Measurements from ENCODE around the gene TSLP. TPM values are rescaled to one million over a fixed set of nuclear protein-coding genes. Genes with fewer than 3 reads are reported as not detected.

TSLP gene
- total RNA-seq, 1 experiment from 2014 or later: 1.3 TPM

DNA sequence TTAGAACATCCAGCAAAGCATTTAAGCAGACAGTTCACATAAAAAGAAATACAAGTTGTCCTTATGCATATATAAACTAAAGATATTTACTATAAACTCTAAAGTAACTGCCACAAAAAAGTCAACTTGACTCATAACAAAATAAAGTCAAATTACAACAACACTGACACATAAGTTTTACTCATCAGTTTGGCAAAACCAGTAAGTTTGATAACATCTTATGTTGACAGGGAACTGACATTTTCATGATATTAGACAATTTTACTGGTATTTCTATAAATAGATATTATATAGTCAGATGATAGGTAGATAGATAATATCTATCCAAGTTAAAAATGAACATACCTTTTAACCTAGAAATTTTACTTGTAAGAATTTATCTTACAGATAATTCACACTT, 9.9 kb upstream of the TSLP start:
- Histone ChIP-seq H3K4me3 (ENCODE audit: low read depth, low read length, poor library complexity, severe bottlenecking) (no peak overlapping the region), H3K36me3 (ENCODE audit: insufficient read depth, low read length, poor library complexity, severe bottlenecking) (no peaks in the 10 kb centered on the region), H3K4me1 (ENCODE audit: insufficient read depth, low read length, poor library complexity, severe bottlenecking) (no peaks in the 10 kb centered on the region), H3K9me3 (ENCODE audit: low read depth, low read length, poor library complexity, severe bottlenecking) (no peaks in the 10 kb centered on the region), H3K27me3 (replicated peaks; ENCODE audit: insufficient read depth, low read depth, low read length, poor library complexity) (peaks cover 36% of the 10 kb centered on the region), H3K27ac (ENCODE audit: low read depth, low read length, poor library complexity, severe bottlenecking) (no peak overlapping the region)
- no peak for DNase-seq (ENCODE audit: low spot score)
- ChIA-PET POLR2A (ENCODE audit: low non-redundant PET) (no interaction called here), CTCF (no interaction called here)
- TF ChIP-seq, protein P1, sequence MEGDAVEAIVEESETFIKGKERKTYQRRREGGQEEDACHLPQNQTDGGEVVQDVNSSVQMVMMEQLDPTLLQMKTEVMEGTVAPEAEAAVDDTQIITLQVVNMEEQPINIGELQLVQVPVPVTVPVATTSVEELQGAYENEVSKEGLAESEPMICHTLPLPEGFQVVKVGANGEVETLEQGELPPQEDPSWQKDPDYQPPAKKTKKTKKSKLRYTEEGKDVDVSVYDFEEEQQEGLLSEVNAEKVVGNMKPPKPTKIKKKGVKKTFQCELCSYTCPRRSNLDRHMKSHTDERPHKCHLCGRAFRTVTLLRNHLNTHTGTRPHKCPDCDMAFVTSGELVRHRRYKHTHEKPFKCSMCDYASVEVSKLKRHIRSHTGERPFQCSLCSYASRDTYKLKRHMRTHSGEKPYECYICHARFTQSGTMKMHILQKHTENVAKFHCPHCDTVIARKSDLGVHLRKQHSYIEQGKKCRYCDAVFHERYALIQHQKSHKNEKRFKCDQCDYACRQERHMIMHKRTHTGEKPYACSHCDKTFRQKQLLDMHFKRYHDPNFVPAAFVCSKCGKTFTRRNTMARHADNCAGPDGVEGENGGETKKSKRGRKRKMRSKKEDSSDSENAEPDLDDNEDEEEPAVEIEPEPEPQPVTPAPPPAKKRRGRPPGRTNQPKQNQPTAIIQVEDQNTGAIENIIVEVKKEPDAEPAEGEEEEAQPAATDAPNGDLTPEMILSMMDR (conservative IDR thresholded peaks at IDR 0.05; ENCODE audit: low read depth, low read length): no peak
- no peak for TF ChIP-seq EZH2 (IDR thresholded peaks at IDR 0.05; ENCODE audit: borderline replicate concordance, low read depth, low read length, poor library complexity, severe bottlenecking)
- intact Hi-C loops (cut with micrococcal nuclease; ENCODE audit: unreplicated experiment): no loop called here
- no TSS peak for BruUV-seq (replicated peaks)

DNA sequence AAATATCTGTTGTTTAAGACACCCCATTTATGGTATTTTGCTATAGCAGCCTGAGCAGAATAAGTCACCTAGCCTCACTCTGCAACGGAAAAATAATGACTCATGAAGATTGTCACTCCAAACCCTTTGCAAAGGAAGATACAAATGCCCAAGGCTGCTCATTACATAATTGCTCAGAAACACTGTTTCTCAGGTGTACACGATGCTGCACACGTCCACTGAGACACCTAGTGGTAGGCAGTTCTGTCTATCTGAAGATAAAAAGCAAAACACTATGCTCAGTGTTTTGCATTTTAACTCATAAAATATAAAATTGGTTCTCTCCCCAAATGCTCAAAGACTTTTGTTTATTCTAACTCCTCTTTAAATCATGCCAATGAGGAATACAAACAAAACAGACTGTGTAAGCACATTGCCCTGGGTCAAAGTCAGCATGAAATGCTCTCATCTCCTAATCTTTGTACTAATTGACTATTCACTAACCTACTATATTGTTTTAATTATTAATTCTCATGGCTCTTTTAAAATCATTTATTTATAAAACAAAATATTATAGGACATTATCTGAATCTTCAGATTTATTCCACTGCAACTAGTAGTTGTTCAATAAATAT, 7.7 kb upstream of the TSLP start:
- BruUV-seq (replicated peaks): no TSS peak
- no peak for TF ChIP-seq EZH2 (IDR thresholded peaks at IDR 0.05; ENCODE audit: borderline replicate concordance, low read depth, low read length, poor library complexity, severe bottlenecking)
- TF ChIP-seq, protein P1 (conservative IDR thresholded peaks at IDR 0.05; ENCODE audit: low read depth, low read length): peak; percentile 44
- POLR2A ChIA-PET (ENCODE audit: low non-redundant PET): no interaction called here
- no peak overlapping the region for H3K4me3 ChIP-seq (ENCODE audit: low read depth, low read length, poor library complexity, severe bottlenecking)
- no peak overlapping the region for H3K27ac ChIP-seq (ENCODE audit: low read depth, low read length, poor library complexity, severe bottlenecking)
- no peaks in the 10 kb centered on the region for H3K4me1 ChIP-seq (ENCODE audit: insufficient read depth, low read length, poor library complexity, severe bottlenecking)
- H3K9me3 ChIP-seq (ENCODE audit: low read depth, low read length, poor library complexity, severe bottlenecking): no peaks in the 10 kb centered on the region
- intact Hi-C loops (cut with micrococcal nuclease; ENCODE audit: unreplicated experiment): no loop called here
- DNase-seq (ENCODE audit: low spot score): no peak
- CTCF ChIA-PET: no interaction called here
- peaks cover 42% of the 10 kb centered on the region for H3K27me3 ChIP-seq (replicated peaks; ENCODE audit: insufficient read depth, low read depth, low read length, poor library complexity)
- no peaks in the 10 kb centered on the region for H3K36me3 ChIP-seq (ENCODE audit: insufficient read depth, low read length, poor library complexity, severe bottlenecking)

DNA sequence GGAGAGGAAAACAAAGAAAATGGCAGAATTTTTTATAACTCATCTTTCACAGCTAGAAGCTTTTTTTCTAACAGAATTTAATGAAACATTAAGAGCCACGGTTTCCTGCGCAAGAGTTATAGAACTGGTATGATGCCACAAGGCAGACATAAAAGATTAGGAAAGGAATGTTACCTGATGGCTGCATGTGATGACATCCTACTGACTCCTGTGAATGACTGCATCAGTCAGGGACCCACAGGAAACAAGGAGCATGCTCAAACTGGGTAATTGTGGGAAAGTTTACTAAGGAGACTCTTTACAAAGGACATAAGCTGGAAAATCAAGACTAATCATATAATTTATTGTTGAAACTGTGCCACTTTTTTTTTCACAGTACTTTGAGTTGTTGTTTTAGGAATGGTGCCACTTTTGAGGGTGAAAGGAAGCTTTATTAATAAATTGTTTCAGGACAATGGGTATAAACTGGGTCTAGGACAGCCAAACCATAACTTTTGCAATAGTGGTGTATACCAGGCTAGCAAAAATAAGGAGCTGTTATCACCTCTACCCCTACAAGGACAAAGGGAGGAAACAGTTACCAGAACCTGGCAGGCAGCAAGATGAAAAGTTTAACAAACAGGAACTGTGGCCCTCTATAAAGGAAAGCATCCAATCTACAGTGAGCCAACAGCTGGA, 5.1 kb upstream of the TSLP start:
- POLR2A ChIA-PET (ENCODE audit: low non-redundant PET): no interaction called here
- no peak for TF ChIP-seq EZH2 (IDR thresholded peaks at IDR 0.05; ENCODE audit: borderline replicate concordance, low read depth, low read length, poor library complexity, severe bottlenecking)
- TF ChIP-seq, protein P1 (conservative IDR thresholded peaks at IDR 0.05; ENCODE audit: low read depth, low read length): no peak

More for the DNA sequence above, 5.1 kb upstream of the TSLP start:
- CTCF ChIA-PET: interaction anchor here (0.7 kb wide), 1 partner anchor 145 kb away, joined by 3 read pairs; no protein-coding TSS in a partner anchor
- Histone ChIP-seq H3K9me3 (ENCODE audit: low read depth, low read length, poor library complexity, severe bottlenecking) (no peaks in the 10 kb centered on the region), H3K4me1 (ENCODE audit: insufficient read depth, low read length, poor library complexity, severe bottlenecking) (no peaks in the 10 kb centered on the region), H3K27ac (ENCODE audit: low read depth, low read length, poor library complexity, severe bottlenecking) (no peak overlapping the region), H3K27me3 (replicated peaks; ENCODE audit: insufficient read depth, low read depth, low read length, poor library complexity) (peaks cover 63% of the 10 kb centered on the region), H3K4me3 (ENCODE audit: low read depth, low read length, poor library complexity, severe bottlenecking) (no peak overlapping the region), H3K36me3 (ENCODE audit: insufficient read depth, low read length, poor library complexity, severe bottlenecking) (no peaks in the 10 kb centered on the region)
- intact Hi-C loops (cut with micrococcal nuclease; ENCODE audit: unreplicated experiment): no loop called here
- DNase-seq (ENCODE audit: low spot score): no peak
- no TSS peak for BruUV-seq (replicated peaks)

Data from A673 (cell line).